OCI-LY3 (cell line): Measurements from ENCODE around the gene LEAP2.

Experiments used
- CTCF ChIP-seq: fragments of 200-600, 300-600 bp; sonication (generic); IDR thresholded peaks from 2 replicates; pipeline ENCODE4 v1.5.1; 2014; ENCODE audit warnings: antibody characterized with exemption, low read length, low read depth
- EZH2phosphoT487 ChIP-seq: fragments of 200-600 bp; shearing (Covaris generic); IDR thresholded peaks from 2 replicates; pipeline ENCODE4 v1.6.1; 2018; ENCODE audit warnings: antibody characterized with exemption, mixed run types, low read depth

DNA sequence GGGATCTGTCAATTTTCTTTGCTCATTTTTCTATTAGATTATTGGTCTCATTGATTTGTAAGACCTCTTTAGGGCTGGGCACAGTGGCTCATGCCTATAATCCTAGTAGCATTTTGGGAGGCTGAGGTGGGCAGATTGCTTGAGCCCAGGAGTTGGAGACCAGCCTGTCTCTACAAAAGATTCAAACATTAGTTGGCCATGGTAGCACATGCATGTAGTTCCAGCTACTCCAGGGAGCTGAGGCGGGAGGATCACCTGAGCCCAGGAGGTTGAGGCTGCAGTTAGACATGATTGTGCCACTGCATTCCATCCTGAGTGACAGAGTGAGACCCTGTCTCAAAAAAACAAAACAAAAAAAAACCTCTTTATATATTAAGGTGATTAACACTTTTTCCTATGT is 36.6 kb upstream of the LEAP2 start:
- TF ChIP-seq CTCF (no peak), EZH2phosphoT487 (no peak)
